K562 (cell line): ENCODE measurements around the gene ELMO1. TPM values are rescaled to one million over a fixed set of nuclear protein-coding genes. Genes with fewer than 3 reads are reported as not detected.
A peak's percentile ranks its signal among the peaks of the same experiment; 100 is the strongest.

Experiments
- CHD2 ChIP-seq: IDR thresholded peaks from 2 replicates; pipeline ENCODE4 v1.6.1; 2011; ENCODE audit warnings: low read depth, low read length
- ETV5 ChIP-seq: sonication (generic); formaldehyde crosslinking; IDR thresholded peaks from 2 replicates; pipeline ENCODE4 v1.4.0; 2020; ENCODE audit warnings: low read depth, mild to moderate bottlenecking, missing genetic modification reagents
- GABPB2 ChIP-seq: fragments of 250-450 bp; sonication (Bioruptor Pico); conservative IDR thresholded peaks from 2 replicates; pipeline ENCODE4 v1.5.1; 2021; ENCODE audit warnings: mild to moderate bottlenecking
- HNRNPH1 ChIP-seq: fragments of 200-400 bp; formaldehyde crosslinking; optimal IDR thresholded peaks from 2 replicates; pipeline ENCODE3; 2017; ENCODE audit warnings: low read depth, mild to moderate bottlenecking, low read length, moderate library complexity
- MTA2 ChIP-seq: fragments of 450-650 bp; IDR thresholded peaks from 2 replicates; pipeline ENCODE4 v1.6.1; 2016; ENCODE audit warnings: low read depth
- POLR2G ChIP-seq: fragments of 200-400 bp; formaldehyde crosslinking; IDR thresholded peaks from 2 replicates; pipeline ENCODE4 v1.6.1; 2017; ENCODE audit warnings: low read depth, mild to moderate bottlenecking, antibody characterized with exemption, low read length, moderate library complexity
- PRMT5 ChIP-seq: sonication (generic); formaldehyde crosslinking; IDR thresholded peaks from 2 replicates; pipeline ENCODE4 v1.5.0; 2020; ENCODE audit warnings: missing genetic modification reagents
- PTTG1 ChIP-seq: fragments of 450-650 bp; IDR thresholded peaks from 2 replicates; pipeline ENCODE4 v1.6.1; 2016; ENCODE audit warnings: low read depth, mild to moderate bottlenecking, missing genetic modification characterization, missing compliant biosample characterization
- RAD51 ChIP-seq: fragments of 450-650 bp; IDR thresholded peaks from 2 replicates; pipeline ENCODE4 v1.7.1; 2016; ENCODE audit warnings: low read depth, mild to moderate bottlenecking, borderline replicate concordance
- RBM22 ChIP-seq: fragments of 200-400 bp; formaldehyde crosslinking; IDR thresholded peaks from 2 replicates; pipeline ENCODE4 v1.6.1; 2018; ENCODE audit warnings: low read length, low read depth; ENCODE audit not compliant: poor library complexity, severe bottlenecking
- RNF2 ChIP-seq: sonication (generic); IDR thresholded peaks from 2 replicates; pipeline ENCODE4 v1.6.1; 2016
- SMAD4 ChIP-seq: fragments of 250-450 bp; sonication (Bioruptor Pico); conservative IDR thresholded peaks from 2 replicates; pipeline ENCODE4 v1.8.0; 2021; ENCODE audit warnings: inconsistent platforms, mild to moderate bottlenecking, moderate library complexity
- SMARCB1 ChIP-seq: IDR thresholded peaks from 2 replicates; pipeline ENCODE4 v1.6.1; 2011; ENCODE audit warnings: improper control_type of control experiment, low read depth; ENCODE audit not compliant: insufficient read length
- TAF1 ChIP-seq: IDR thresholded peaks from 2 replicates; pipeline ENCODE4 v1.6.1; 2011; ENCODE audit warnings: mild to moderate bottlenecking, low read length, moderate library complexity; ENCODE audit not compliant: insufficient read depth, control insufficient read depth, severe bottlenecking; ENCODE audit errors: extremely low read depth
- TARDBP ChIP-seq: fragments of 450-650 bp; IDR thresholded peaks from 2 replicates; pipeline ENCODE4 v1.6.1; 2016
- ZNF224 ChIP-seq: sonication (generic); formaldehyde crosslinking; IDR thresholded peaks from 2 replicates; pipeline ENCODE4 v1.8.0; 2022; ENCODE audit warnings: mild to moderate bottlenecking, missing genetic modification reagents
- ZNF3 ChIP-seq: fragments of 250-450 bp; sonication (Bioruptor Pico); IDR thresholded peaks from 2 replicates; pipeline ENCODE4 v1.5.0; 2021; ENCODE audit warnings: mild to moderate bottlenecking, moderate library complexity
- ZNF408 ChIP-seq: fragments of 250-450 bp; sonication (Bioruptor Pico); IDR thresholded peaks from 2 replicates; pipeline ENCODE4 v1.4.0; 2020; ENCODE audit warnings: low read depth, mild to moderate bottlenecking, moderate library complexity
- polyA plus RNA-seq, 8 experiments: library from polyadenylated mRNA; depleted of rRNA in 4 of 8; stranded (reverse) in 5 of 8; unstranded in 3 of 8; fragments of >200 nt; fragmentation: Nextera tagmentation in 2 of 8; fragmentation: Illumina TruSeq in 1 of 8; extraction: Ambion mirVana in 2 of 8; extraction: Trizol in 1 of 8; gene quantifications; 2 replicates each; pipeline versions ENCODE4 v1.2.1 to v1.2.3, GENCODE V29; 2011 to 2014; ENCODE audit warnings: inconsistent platforms in 1 of 8, missing spikeins in 1 of 8
- total RNA-seq, 7 experiments: library from RNA; depleted of rRNA in 6 of 7; stranded (reverse); fragments of >200 nt in 6 of 7; fragmentation: Illumina TruSeq in 2 of 7; extraction: Trizol in 2 of 7; gene quantifications; 2 replicates each; pipeline versions ENCODE4 v1.2.1 to v1.2.3, GENCODE V29; 2011 to 2021; ENCODE audit warnings: low replicate concordance in 1 of 7
- TF ChIP-seq, protein P1 (sequence below): sonication (generic); formaldehyde crosslinking; IDR thresholded peaks from 2 replicates; pipeline ENCODE4 v1.8.0; 2022; ENCODE audit warnings: mild to moderate bottlenecking, low read depth, missing genetic modification reagents
- TF ChIP-seq, protein P2 (sequence below): fragments of 450-650 bp; IDR thresholded peaks from 2 replicates; pipeline ENCODE4 v1.6.1; 2017; ENCODE audit warnings: antibody characterized with exemption, mild to moderate bottlenecking
- TF ChIP-seq, protein P3 (sequence below): fragments of 450-650 bp; formaldehyde crosslinking; IDR thresholded peaks from 2 replicates; pipeline ENCODE4 v1.4.0; 2020; ENCODE audit warnings: mild to moderate bottlenecking, mixed read lengths
- TF ChIP-seq, protein P4 (sequence below): IDR thresholded peaks from 2 replicates; pipeline ENCODE4 v1.6.1; 2012; ENCODE audit warnings: low read depth, low read length, improper control_type of control experiment, borderline replicate concordance

The ELMO1 gene
- total and polyA plus RNA-seq, 9 of the 15 experiments (the other 6 are each of a cell fraction or from before 2014, with no cell fraction given): 0.36 to 7.2 (median 3.6) TPM

DNA sequence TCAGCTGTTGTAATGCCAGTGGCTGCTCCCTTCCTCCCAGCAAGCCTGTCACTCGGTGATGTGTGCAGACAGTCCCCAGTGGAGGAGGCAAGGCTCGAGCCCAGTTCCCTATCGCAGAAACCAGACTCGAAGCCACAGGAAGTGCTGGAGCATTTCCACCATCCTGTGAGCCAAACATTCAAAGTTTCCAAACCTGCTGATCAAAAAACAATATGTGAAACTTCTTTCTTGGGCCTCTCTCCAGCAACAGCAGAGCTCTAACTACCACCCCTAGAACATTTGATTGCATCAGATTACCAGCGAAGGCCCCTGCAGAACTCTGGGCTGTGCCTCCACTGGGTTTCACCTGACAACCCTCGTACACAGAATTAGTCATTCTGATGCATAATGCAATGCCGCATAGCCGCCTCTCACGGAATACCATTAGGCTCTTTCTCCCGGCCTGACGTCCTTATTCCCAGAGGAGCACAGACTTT lies 94.0 kb downstream of the ELMO1 start (continued):
- TF ChIP-seq CHD2: no peak
- TF ChIP-seq ZNF3 (CRISPR knock-in tag): no peak
- no peak for TF ChIP-seq TARDBP
- no peak for TF ChIP-seq ETV5 (CRISPR knock-in tag)
- no peak for TF ChIP-seq ZNF224 (CRISPR knock-in tag)
- TF ChIP-seq, protein P1, sequence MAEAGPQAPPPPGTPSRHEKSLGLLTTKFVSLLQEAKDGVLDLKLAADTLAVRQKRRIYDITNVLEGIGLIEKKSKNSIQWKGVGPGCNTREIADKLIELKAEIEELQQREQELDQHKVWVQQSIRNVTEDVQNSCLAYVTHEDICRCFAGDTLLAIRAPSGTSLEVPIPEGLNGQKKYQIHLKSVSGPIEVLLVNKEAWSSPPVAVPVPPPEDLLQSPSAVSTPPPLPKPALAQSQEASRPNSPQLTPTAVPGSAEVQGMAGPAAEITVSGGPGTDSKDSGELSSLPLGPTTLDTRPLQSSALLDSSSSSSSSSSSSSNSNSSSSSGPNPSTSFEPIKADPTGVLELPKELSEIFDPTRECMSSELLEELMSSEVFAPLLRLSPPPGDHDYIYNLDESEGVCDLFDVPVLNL: no peak
- no peak for TF ChIP-seq ZNF408 (CRISPR knock-in tag)
- no peak for TF ChIP-seq RBM22
- TF ChIP-seq TAF1: no peak
- TF ChIP-seq, protein P2, sequence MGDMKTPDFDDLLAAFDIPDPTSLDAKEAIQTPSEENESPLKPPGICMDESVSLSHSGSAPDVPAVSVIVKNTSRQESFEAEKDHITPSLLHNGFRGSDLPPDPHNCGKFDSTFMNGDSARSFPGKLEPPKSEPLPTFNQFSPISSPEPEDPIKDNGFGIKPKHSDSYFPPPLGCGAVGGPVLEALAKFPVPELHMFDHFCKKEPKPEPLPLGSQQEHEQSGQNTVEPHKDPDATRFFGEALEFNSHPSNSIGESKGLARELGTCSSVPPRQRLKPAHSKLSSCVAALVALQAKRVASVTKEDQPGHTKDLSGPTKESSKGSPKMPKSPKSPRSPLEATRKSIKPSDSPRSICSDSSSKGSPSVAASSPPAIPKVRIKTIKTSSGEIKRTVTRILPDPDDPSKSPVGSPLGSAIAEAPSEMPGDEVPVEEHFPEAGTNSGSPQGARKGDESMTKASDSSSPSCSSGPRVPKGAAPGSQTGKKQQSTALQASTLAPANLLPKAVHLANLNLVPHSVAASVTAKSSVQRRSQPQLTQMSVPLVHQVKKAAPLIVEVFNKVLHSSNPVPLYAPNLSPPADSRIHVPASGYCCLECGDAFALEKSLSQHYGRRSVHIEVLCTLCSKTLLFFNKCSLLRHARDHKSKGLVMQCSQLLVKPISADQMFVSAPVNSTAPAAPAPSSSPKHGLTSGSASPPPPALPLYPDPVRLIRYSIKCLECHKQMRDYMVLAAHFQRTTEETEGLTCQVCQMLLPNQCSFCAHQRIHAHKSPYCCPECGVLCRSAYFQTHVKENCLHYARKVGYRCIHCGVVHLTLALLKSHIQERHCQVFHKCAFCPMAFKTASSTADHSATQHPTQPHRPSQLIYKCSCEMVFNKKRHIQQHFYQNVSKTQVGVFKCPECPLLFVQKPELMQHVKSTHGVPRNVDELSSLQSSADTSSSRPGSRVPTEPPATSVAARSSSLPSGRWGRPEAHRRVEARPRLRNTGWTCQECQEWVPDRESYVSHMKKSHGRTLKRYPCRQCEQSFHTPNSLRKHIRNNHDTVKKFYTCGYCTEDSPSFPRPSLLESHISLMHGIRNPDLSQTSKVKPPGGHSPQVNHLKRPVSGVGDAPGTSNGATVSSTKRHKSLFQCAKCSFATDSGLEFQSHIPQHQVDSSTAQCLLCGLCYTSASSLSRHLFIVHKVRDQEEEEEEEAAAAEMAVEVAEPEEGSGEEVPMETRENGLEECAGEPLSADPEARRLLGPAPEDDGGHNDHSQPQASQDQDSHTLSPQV: 0 out of 2 replicates have a peak, but pooled peaks have one; percentile 51
- TF ChIP-seq, protein P3, sequence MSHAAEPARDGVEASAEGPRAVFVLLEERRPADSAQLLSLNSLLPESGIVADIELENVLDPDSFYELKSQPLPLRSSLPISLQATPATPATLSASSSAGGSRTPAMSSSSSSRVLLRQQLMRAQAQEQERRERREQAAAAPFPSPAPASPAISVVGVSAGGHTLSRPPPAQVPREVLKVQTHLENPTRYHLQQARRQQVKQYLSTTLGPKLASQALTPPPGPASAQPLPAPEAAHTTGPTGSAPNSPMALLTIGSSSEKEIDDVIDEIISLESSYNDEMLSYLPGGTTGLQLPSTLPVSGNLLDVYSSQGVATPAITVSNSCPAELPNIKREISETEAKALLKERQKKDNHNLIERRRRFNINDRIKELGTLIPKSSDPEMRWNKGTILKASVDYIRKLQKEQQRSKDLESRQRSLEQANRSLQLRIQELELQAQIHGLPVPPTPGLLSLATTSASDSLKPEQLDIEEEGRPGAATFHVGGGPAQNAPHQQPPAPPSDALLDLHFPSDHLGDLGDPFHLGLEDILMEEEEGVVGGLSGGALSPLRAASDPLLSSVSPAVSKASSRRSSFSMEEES (CRISPR knock-in tag): no peak
- peak; percentile 57; the same call in 1 of the 2 replicates for TF ChIP-seq RNF2
- TF ChIP-seq MTA2: peak; percentile 23; the same call in 1 of the 2 replicates
- TF ChIP-seq, protein P4, sequence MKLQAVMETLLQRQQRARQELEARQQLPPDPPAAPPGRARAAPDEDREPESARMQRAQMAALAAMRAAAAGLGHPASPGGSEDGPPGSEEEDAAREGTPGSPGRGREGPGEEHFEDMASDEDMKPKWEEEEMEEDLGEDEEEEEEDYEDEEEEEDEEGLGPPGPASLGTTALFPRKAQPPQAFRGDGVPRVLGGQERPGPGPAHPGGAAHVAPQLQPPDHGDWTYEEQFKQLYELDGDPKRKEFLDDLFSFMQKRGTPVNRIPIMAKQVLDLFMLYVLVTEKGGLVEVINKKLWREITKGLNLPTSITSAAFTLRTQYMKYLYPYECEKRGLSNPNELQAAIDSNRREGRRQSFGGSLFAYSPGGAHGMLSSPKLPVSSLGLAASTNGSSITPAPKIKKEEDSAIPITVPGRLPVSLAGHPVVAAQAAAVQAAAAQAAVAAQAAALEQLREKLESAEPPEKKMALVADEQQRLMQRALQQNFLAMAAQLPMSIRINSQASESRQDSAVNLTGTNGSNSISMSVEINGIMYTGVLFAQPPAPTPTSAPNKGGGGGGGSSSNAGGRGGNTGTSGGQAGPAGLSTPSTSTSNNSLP: no peak
- TF ChIP-seq PRMT5 (CRISPR knock-in tag): no peak
- no peak for TF ChIP-seq PTTG1 (tag)
- no peak for TF ChIP-seq GABPB2 (CRISPR knock-in tag)
- no peak for TF ChIP-seq POLR2G
- no peak for TF ChIP-seq HNRNPH1
- TF ChIP-seq SMAD4 (CRISPR knock-in tag): peak; percentile 69; the same call in 1 of the 2 replicates
- no peak for TF ChIP-seq RAD51
- no peak for TF ChIP-seq SMARCB1
